Heart right ventricle (tissue), 16 donors: ENCODE results near the gene GAB1. TPM values are rescaled to one million over a fixed set of nuclear protein-coding genes. Genes with fewer than 3 reads are reported as not detected.

Source experiments
- ATAC-seq, 8 donors: fragments of 200-7000 bp; cut with Tn5 transposase; one replicate each; pipeline ENCODE4 v1.9.1; 2020; ENCODE audit warnings: mild to moderate bottlenecking in 8 of 8, moderate library complexity in 8 of 8, moderate number of reproducible peaks in 1 of 8
- DNase-seq, 2 donors: peaks; one replicate each; pipeline ENCODE4 v3.0.0-alpha.2; 2020
- H3K27ac ChIP-seq, 10 donors: fragments of 200-600 bp; sonication (generic) in 2 of 10; one replicate each; pipeline versions ENCODE4 v1.5.0 to v1.8.0; 2020 to 2022; ENCODE audit warnings: mild to moderate bottlenecking in 3 of 10
- H3K27me3 ChIP-seq, 7 donors: fragments of 200-600 bp; one replicate each; pipeline ENCODE4 v1.8.0; 2021 to 2022; ENCODE audit warnings: mild to moderate bottlenecking in 2 of 7
- H3K36me3 ChIP-seq, 9 donors: fragments of 200-600 bp; sonication (generic) in 1 of 9; one replicate each; pipeline versions ENCODE4 v1.5.0 to v1.8.0; 2020 to 2022; ENCODE audit warnings: mild to moderate bottlenecking in 2 of 9
- H3K4me1 ChIP-seq, 9 donors: fragments of 200-600 bp; sonication (generic) in 1 of 9; one replicate each; pipeline versions ENCODE4 v1.5.0 to v1.8.0; 2020 to 2022; ENCODE audit warnings: mild to moderate bottlenecking in 4 of 9
- H3K4me3 ChIP-seq, 10 donors: fragments of 200-600 bp; sonication (generic) in 2 of 10; one replicate each; pipeline versions ENCODE4 v1.5.0 to v1.8.0; 2020 to 2022; ENCODE audit warnings: mild to moderate bottlenecking in 7 of 10, moderate library complexity in 2 of 10
- H3K9me3 ChIP-seq, 11 donors: fragments of 200-600 bp in 10 of 11; sonication (generic) in 2 of 11; one replicate each; pipeline versions ENCODE4 v1.5.0 to v1.8.0; 2013 to 2022; ENCODE audit warnings: mild to moderate bottlenecking in 2 of 11, control low read depth in 1 of 11, moderate library complexity in 1 of 11
- CTCF ChIP-seq, 9 donors: fragments of 200-600 bp; sonication (generic) in 2 of 9; IDR thresholded peaks; one replicate each; pipeline versions ENCODE4 v1.5.0 to v1.8.0; 2021 to 2022; ENCODE audit warnings: antibody characterized with exemption in 9 of 9, mild to moderate bottlenecking in 5 of 9, moderate library complexity in 1 of 9
- WGBS, 2 donors: extraction: QIAGEN DNeasy Blood & Tissue Kit; methylation state at CpG; one replicate each; pipeline ENCODE4 v1.1.7; 2013; ENCODE audit warnings: inconsistent platforms in 1 of 2; 5-methylcytosine and 5-hydroxymethylcytosine counted together
- intact Hi-C, 10 donors: fragments of 100-400 bp; cut with DNase I; formaldehyde crosslinking; loops; one replicate each; pipeline versions ENCODE4 v1.11.1 to v1.14.2; 2022
- polyA plus RNA-seq, 2 donors: library from polyadenylated mRNA; stranded (reverse); fragments of 200-250 nt; gene quantifications; one replicate each; pipeline ENCODE4 v1.2.3, GENCODE V29; 2013
- total RNA-seq, 10 donors: library from RNA; stranded (reverse); fragmentation: NEBNext Ultra II Directional in 3 of 10; extraction: Animal tissue kit (Norgen Biotek cat#: 25700) in 3 of 10; gene quantifications; one replicate each; pipeline versions ENCODE4 v1.2.1 to v1.2.4, GENCODE V29; 2021 to 2023
- donor health status: Arrhythmogenic right ventricular cardiomyopathy.
- donor health status: ischemic (EF 13 %, LVEDD 7.1; RV severe dilation, severe dysfunction).
- donor health status: healthy with polysubstance abuse.
- donor health status: DM: no; HTN: yes; CAD: no.
- donor health status: DM: no; HTN: no; CAD: no.
- donor health status: ischemic (EF 25% LVEDD 6.9; RV normal size, moderate dysfunction).
- donor health status: ischemic (EF 25% LVEDD 5.7; RV mildly dilated, moderate dysfunction).
- donor health status: healthy.
- donor health status: DM: yes; HTN: yes; CAD: no.
- donor health status: Ischemic cardiomyopathy.
- donor health status: ischemic (EF 35%, LVEDD 5.7; RV mildly dilated, moderate dysfunction).
- donor health status: nonischemic (EF 11% LVEDD 7.7; RV severe dilation, severe dysfunction).
- donor health status: DM: yes; HTN: yes; CAD: no.
- donor health status: PGD.
- donor health status: ischemic (EF 29% LVEDD 5.4; RV normal size, mild dysfunction).
- donor health status: nonischemic (EF 23%, LVEDD 6.1; RV moderate dilation, normal function).

Gene GAB1
- total and polyA plus RNA-seq, 12 donors, result 7.8 to 130 (median 95.3) TPM

- peak; percentile 91 to 93 for DNase-seq
- intact Hi-C loops, result loop anchor here in 9 of 10 donors (2.0 to 10.0 kb wide), 18 partner anchors 41 to 176 kb away; partner anchors contain the start of gene SMARCA5 (in 1 of the 9)
- 1% methylated on average over 65 to 82 of the region's 85 CpGs for WGBS, 2 donors
- H3K27me3 ChIP-seq, result no peaks in the 10 kb centered on the region
- H3K36me3 ChIP-seq, result no peaks in the 10 kb centered on the region
- H3K9me3 ChIP-seq, result no peaks in the 10 kb centered on the region
- no peak for TF ChIP-seq CTCF (IDR thresholded peaks at IDR 0.05)
- peak; percentile 90 to 95 (median 92) for ATAC-seq
- H3K27ac ChIP-seq, result peak overlapping the region; percentile 93 to 98 (median 96)
- peak overlapping the region; percentile 65 to 97 (median 90) for H3K4me3 ChIP-seq
- peaks cover 3 to 44% (median 33%) of the 10 kb centered on the region in 9 donors for H3K4me1 ChIP-seq
Observed at GRCh38 chr4:143335979-143336780, 496 bp upstream of the GAB1 start.

DNA sequence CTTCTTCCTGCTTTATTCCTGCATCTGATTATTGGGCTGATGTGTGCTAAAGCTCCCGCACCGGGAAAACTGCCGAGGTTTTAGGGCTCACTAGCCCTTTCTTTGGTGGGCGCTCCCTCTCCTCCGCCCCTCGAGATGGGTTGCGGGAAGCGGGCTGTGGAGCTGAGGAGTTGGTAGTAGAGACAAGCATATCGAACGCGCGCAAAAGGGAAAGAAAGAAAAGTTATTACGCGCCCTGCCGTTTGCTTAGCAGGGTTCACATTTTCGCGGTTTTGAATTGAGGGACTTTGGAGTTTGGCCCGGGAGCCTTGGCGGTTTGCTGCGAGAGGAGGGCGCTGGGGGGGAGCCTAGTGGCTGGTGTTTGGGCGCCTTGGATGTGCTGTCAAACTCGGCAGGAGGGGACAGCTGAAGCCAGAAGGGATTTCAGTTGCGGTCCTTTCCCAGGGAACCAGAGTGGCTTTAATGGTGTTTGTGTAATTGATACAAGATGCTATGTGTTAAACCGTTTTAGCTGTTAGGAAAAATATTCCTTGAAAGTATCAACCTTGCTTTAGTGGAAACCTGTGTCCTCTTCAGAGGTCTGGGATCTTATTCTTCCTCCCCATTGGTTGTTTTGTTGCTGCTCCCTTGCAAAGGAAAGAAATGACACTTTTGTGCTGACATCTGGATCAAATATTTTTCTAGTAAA lies 1.1 kb downstream of the GAB1 start:
- intact Hi-C loops, result loop anchor here in 9 of 10 donors (1.0 to 10.0 kb wide), 19 partner anchors 40 to 175 kb away; partner anchors contain the start of gene SMARCA5 (in 1 of the 9)
- Histone ChIP-seq H3K27me3 (no peaks in the 10 kb centered on the region), H3K36me3 (no peaks in the 10 kb centered on the region), H3K9me3 (no peaks in the 10 kb centered on the region), H3K4me1 (peaks cover 3 to 54% (median 44%) of the 10 kb centered on the region in 9 donors), H3K4me3 (peak overlapping the region; percentile 65 to 97 (median 90)), H3K27ac (peak overlapping the region; percentile 93 to 98 (median 96))
- ATAC-seq (peak in 6 of 8 donors; percentile 6 to 28 (median 12)), DNase-seq (peak; percentile 59 to 65)
- peak in 2 of 9 donors; percentile 24 to 26 for TF ChIP-seq CTCF (IDR thresholded peaks at IDR 0.05)
- 0% methylated on average over 25 of the region's 25 CpGs for WGBS, 2 donors

- Histone ChIP-seq H3K4me3 (peak overlapping the region; percentile 65 to 97 (median 90)), H3K27ac (peak overlapping the region in 9 of 10 donors; percentile 93 to 97 (median 95)), H3K27me3 (no peaks in the 10 kb centered on the region), H3K36me3 (no peaks in the 10 kb centered on the region), H3K9me3 (no peaks in the 10 kb centered on the region), H3K4me1 (peaks cover 3 to 58% (median 49%) of the 10 kb centered on the region in 9 donors)
- no peak for ATAC-seq
- DNase-seq, result no peak
- WGBS, 2 donors, result 24 to 28% methylated on average over 5 of the region's 5 CpGs
- intact Hi-C loops, result loop anchor here in 9 of 10 donors (1.0 to 10.0 kb wide), 17 partner anchors 39 to 174 kb away; partner anchors contain the start of gene SMARCA5 (in 1 of the 9)
- no peak for TF ChIP-seq CTCF (IDR thresholded peaks at IDR 0.05)
Observed at GRCh38 chr4:143338313-143338712, 1.6 kb downstream of the GAB1 start.

DNA sequence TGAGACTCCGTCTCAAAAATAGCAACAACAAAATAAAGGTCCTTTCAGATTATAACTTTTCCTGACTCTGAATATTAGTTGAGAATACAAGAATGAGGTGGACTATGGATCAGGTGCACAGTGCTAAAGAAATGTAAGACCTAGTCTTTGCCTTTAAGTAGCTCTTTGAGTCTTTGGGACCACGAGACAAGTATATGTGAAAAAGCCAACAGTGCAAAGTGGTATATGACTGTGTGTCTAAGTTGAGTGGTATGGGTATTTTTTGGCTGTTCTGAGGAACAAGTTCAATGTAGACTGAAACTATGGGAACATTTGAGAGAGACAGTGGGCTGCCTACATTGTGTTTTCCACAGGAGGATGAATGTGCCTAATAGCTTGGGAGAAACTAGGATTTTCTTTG lies 2.8 kb downstream of the GAB1 start:
- DNase-seq (no peak), ATAC-seq (no peak)
- no peaks in the 10 kb centered on the region for H3K9me3 ChIP-seq
- WGBS, 2 donors, result 47 to 50% methylated on average over 2 of the region's 2 CpGs
- H3K4me1 ChIP-seq, result peaks cover 3 to 70% (median 56%) of the 10 kb centered on the region in 9 donors
- peak overlapping the region in 5 of 10 donors; percentile 82 to 97 (median 94) for H3K4me3 ChIP-seq
- no peak for TF ChIP-seq CTCF (IDR thresholded peaks at IDR 0.05)
- H3K36me3 ChIP-seq, result no peaks in the 10 kb centered on the region
- H3K27me3 ChIP-seq, result no peaks in the 10 kb centered on the region
- intact Hi-C loops, result loop anchor here in 9 of 10 donors (5.0 to 10.0 kb wide), 16 partner anchors 38 to 173 kb away; partner anchors contain the start of gene SMARCA5 (in 1 of the 9)
- H3K27ac ChIP-seq, result peak overlapping the region in 7 of 10 donors; percentile 7 to 97 (median 96)
